ENCODE data around the gene GPR15.

The GPR15 gene

DNA sequence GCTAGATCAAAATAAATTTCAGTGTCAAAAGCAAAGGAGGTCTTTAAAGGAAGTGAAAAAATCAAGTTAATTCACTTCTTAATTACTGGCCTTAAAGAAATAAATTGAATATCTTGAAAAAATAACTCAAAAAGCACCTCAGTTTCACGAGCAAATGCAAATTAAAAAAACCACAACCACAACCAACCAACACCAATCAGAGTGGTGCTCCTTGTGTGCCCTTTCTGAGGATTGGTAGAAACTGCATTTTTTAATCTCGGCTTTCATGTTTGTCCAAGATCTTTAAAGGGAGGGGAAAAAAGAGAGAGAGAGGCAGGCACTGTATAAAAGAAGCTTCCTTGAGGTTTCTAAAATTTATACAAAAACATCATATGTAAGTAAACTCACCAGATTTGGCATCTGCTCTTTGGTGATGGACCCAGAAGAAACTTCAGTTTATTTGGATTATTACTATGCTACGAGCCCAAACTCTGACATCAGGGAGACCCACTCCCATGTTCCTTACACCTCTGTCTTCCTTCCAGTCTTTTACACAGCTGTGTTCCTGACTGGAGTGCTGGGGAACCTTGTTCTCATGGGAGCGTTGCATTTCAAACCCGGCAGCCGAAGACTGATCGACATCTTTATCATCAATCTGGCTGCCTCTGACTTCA is at the start of gene GPR15:
Gene GPR15 (plus strand): TSS at position 357 of the 653 bp plus-strand sequence. CDS start 56 bp downstream, at position 413.
- DNase-seq (ENCODE audit: low spot score) = peak; percentile 24
- TF ChIP-seq, protein P1, sequence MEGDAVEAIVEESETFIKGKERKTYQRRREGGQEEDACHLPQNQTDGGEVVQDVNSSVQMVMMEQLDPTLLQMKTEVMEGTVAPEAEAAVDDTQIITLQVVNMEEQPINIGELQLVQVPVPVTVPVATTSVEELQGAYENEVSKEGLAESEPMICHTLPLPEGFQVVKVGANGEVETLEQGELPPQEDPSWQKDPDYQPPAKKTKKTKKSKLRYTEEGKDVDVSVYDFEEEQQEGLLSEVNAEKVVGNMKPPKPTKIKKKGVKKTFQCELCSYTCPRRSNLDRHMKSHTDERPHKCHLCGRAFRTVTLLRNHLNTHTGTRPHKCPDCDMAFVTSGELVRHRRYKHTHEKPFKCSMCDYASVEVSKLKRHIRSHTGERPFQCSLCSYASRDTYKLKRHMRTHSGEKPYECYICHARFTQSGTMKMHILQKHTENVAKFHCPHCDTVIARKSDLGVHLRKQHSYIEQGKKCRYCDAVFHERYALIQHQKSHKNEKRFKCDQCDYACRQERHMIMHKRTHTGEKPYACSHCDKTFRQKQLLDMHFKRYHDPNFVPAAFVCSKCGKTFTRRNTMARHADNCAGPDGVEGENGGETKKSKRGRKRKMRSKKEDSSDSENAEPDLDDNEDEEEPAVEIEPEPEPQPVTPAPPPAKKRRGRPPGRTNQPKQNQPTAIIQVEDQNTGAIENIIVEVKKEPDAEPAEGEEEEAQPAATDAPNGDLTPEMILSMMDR (IDR thresholded peaks at IDR 0.05; ENCODE audit: borderline replicate concordance, control extremely low read depth, extremely low read depth, insufficient read depth, missing control alignments) = no peak
- in situ Hi-C loops (cut with MboI; ENCODE audit: low sequenced_read_pairs, unreplicated experiment) = no loop called here

DNA sequence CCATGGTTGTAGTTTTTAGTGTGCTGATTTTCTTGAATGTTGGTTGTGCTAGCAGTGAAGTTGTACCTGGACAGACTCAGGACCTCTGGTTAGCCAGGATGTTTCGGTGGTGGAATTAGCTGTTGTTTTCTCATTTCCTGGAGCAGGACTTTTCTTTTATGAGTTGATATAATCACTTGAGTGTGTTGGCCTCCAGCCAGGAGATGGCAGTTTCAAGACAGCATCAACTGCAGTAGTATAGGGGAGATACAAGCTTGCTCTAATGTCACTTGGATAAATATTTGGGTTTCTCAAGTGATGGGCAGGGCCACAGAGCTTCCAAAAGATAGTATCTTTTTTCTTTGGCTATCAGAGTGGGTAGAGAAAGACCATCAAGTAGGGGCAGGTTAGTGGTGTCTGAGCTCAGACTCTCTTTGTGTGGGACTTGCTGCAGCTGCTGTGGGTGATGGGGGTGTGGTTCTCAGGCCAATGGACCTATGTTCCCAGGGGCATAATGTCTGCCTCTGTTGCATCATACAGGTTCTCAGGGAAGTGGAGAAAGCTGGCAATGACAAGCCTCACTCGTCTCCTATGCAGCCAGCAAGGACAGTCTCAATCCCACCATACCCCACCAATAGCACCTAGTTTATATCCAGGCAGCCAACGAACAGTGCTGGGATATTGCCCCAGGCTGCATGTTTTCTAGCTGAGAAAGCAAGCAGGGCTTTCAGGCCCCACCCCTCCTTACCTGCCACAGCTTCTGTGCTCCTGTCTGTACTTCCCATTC is 48.9 kb upstream of the GPR15 start:
- in situ Hi-C loops (cut with MboI; ENCODE audit: low sequenced_read_pairs, unreplicated experiment) = no loop called here
- DNase-seq (ENCODE audit: low spot score) = no peak

DNA sequence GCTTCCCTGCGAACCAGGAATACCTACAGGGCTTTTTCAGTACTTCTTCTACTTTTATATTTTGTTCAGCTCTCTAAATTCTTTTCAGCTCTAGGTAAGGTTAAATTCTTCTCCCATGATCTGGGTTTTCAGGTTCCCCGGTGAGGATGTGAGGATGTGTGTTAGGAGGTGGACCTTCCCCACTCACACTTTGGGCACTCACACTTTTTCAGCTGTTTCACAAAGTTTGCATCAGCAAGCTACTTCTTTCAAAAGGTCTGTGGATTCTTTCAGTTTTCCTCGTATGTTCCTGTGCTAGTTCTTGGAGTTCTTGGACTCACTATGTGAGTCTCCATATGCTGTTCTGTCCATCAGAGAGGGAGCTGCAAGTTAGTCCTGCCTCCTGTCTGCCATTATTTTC is 48.2 kb upstream of the GPR15 start:
- no peak for DNase-seq (ENCODE audit: low spot score)
- in situ Hi-C loops (cut with MboI; ENCODE audit: low sequenced_read_pairs, unreplicated experiment) = no loop called here
- TF ChIP-seq, protein P1 (IDR thresholded peaks at IDR 0.05; ENCODE audit: borderline replicate concordance, control extremely low read depth, extremely low read depth, insufficient read depth, missing control alignments) = no peak

More for the DNA sequence above, 48.9 kb upstream of the GPR15 start:
- TF ChIP-seq, protein P1 (IDR thresholded peaks at IDR 0.05; ENCODE audit: borderline replicate concordance, control extremely low read depth, extremely low read depth, insufficient read depth, missing control alignments) = no peak

DNA sequence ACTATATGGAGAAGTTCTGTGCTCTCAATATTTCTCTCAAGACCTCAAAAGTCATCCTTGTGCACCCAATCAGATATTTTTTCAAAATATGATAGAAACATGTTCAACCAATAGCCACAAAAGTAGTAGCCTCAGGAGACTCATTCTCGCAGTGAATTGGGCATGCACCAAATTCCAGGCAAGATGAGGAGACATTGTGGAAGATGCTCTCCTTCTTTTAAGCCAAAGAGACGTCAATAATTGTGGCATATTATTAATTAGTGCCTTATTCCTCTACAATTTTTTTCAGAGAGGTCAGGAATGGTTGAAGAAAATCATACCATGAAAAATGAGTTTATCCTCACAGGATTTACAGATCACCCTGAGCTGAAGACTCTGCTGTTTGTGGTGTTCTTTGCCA is 34.4 kb upstream of the GPR15 start, which contains the start of gene OR5K2:
Gene OR5K2 (plus strand): TSS at position 301 of the 400 bp plus-strand sequence. CDS start 0 bp downstream, at position 301.
- TF ChIP-seq, protein P1 (IDR thresholded peaks at IDR 0.05; ENCODE audit: borderline replicate concordance, control extremely low read depth, extremely low read depth, insufficient read depth, missing control alignments) = no peak
- in situ Hi-C loops (cut with MboI; ENCODE audit: low sequenced_read_pairs, unreplicated experiment) = no loop called here
- DNase-seq (ENCODE audit: low spot score) = no peak

DNA sequence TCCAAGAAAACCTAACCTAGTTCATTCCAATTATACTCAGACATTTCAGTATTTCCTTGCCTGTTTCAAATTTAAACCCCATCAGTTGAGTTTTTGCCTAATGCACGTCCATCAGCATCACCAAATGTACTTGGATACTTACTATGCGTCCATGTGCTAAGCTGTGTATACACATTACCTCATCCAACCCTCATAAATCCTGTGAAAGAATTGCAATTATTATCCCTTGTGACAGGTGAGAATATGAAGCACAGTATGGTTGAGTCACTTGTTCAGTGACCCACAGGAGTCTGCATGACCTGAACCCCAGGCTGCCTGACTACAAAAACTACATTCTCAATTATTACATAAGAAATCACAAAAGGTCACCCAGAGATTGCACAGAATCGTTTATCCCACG is 31.8 kb upstream of the GPR15 start:
- TF ChIP-seq, protein P1 (IDR thresholded peaks at IDR 0.05; ENCODE audit: borderline replicate concordance, control extremely low read depth, extremely low read depth, insufficient read depth, missing control alignments) = no peak
- no peak for DNase-seq (ENCODE audit: low spot score)
- in situ Hi-C loops (cut with MboI; ENCODE audit: low sequenced_read_pairs, unreplicated experiment) = no loop called here

DNA sequence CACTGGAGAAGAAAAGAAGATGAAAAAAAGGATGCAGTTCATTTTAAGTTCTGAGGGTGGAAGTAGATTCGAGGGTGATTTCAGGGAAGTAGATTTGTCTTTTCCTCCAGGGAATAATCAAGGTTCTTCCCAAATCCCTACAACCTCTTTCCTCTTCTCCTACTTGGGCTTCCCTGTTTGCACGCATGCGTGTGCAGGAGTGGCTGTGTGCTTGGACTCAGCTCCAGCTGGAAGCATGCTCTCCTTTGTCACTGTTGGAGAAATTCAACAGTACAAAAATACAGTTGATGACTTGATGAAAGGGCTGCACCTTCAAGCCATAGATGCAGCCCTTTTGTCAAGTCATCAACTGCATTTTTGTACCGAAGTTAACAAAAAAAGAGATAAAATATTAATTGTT is 30.5 kb upstream of the GPR15 start:
- in situ Hi-C loops (cut with MboI; ENCODE audit: low sequenced_read_pairs, unreplicated experiment) = no loop called here
- TF ChIP-seq, protein P1 (IDR thresholded peaks at IDR 0.05; ENCODE audit: borderline replicate concordance, control extremely low read depth, extremely low read depth, insufficient read depth, missing control alignments) = no peak
- no peak for DNase-seq (ENCODE audit: low spot score)

Measured in GM13976 (cell line).